ENCODE measurements around the gene ORAI3. TPM values are rescaled to one million over a fixed set of nuclear protein-coding genes. Genes with fewer than 3 reads are reported as not detected.

ORAI3 gene
- total RNA-seq, 2 experiments from 2014 or later = 30.3 to 33.6 TPM

Other genes starting within 250 kb of the ORAI3 start
- gene SRCAP, start 249.9 kb upstream of the ORAI3 start, total RNA-seq = 10 to 100 TPM; 63.2 to 65.0 TPM
- 10 to 100 TPM; 34.5 to 38.6 TPM for gene PHKG2, start 200.6 kb upstream of the ORAI3 start, total RNA-seq
- 1 to 10 TPM; 3.1 to 4.1 TPM for gene CFAP119, start 187.0 kb upstream of the ORAI3 start, total RNA-seq
- gene RNF40, start 186.7 kb upstream of the ORAI3 start, total RNA-seq = 10 to 100 TPM; 96.1 to 96.2 TPM
- 1 to 10 TPM; 1.0 to 1.2 TPM for gene ZNF629, start 161.9 kb upstream of the ORAI3 start, total RNA-seq
- 10 to 100 TPM; 22.3 to 23.5 TPM for gene BCL7C, start 55.0 kb upstream of the ORAI3 start, total RNA-seq
- under 1 TPM; 0.20 to 0.25 TPM for gene CTF1, start 52.5 kb upstream of the ORAI3 start, total RNA-seq
- 10 to 100 TPM; 25.8 to 27.2 TPM for gene FBXL19, start 25.5 kb upstream of the ORAI3 start, total RNA-seq
- 10 to 100 TPM; 18.8 to 20.3 TPM for gene SETD1A, start 8.7 kb downstream of the ORAI3 start, total RNA-seq
- gene HSD3B7, start 36.1 kb downstream of the ORAI3 start, total RNA-seq = 1 to 10 TPM; 7.1 to 7.5 TPM
- gene STX1B, start 61.6 kb downstream of the ORAI3 start, total RNA-seq = 1 to 10 TPM; 1.5 to 1.7 TPM
- 10 to 100 TPM; 67.2 to 70.0 TPM for gene STX4, start 84.5 kb downstream of the ORAI3 start, total RNA-seq
- gene ZNF668, start 125.2 kb downstream of the ORAI3 start, total RNA-seq = 10 to 100 TPM; 13.9 to 17.4 TPM
- gene ZNF646, start 125.4 kb downstream of the ORAI3 start, total RNA-seq = 10 to 100 TPM; 31.9 to 32.1 TPM
- 1 to 10 TPM; 4.7 to 4.9 TPM for gene PRSS53, start 139.9 kb downstream of the ORAI3 start, total RNA-seq
- 10 to 100 TPM; 66.0 to 66.1 TPM for gene VKORC1, start 145.7 kb downstream of the ORAI3 start, total RNA-seq
- gene BCKDK, start 159.3 kb downstream of the ORAI3 start, total RNA-seq = 10 to 100 TPM; 32.9 to 34.4 TPM
- 10 to 100 TPM; 43.7 to 44.3 TPM for gene KAT8, start 168.6 kb downstream of the ORAI3 start, total RNA-seq
- not detected for gene PRSS8, start 186.7 kb downstream of the ORAI3 start, total RNA-seq
- under 1 TPM; 0.58 to 0.85 TPM for gene PRSS36, start 201.0 kb downstream of the ORAI3 start, total RNA-seq
- gene FUS, start 231.1 kb downstream of the ORAI3 start, total RNA-seq = 100 to 1,000 TPM; 386 to 397 TPM

Measured in activated CD4-positive, alpha-beta memory T cell treated with anti-CD3 and anti-CD28 coated beads, Interleukin-2, amount 10 ng/mL, durations not matched to agents 7 days and 5 days (primary cell).